DOHH2 (cell line): ENCODE measurements around the gene SLC6A6.

Source experiments
- H3F3A ChIP-seq: fragments of 200-600 bp; sonication (generic), shearing (Covaris generic); 2 replicates; pipeline ENCODE4 v1.6.0; 2016; ENCODE audit warnings: antibody characterized with exemption, mild to moderate bottlenecking; ENCODE audit not compliant: control insufficient read depth, insufficient read depth
- H3K27ac ChIP-seq: fragments of 200-600 bp; sonication (generic); 2 replicates; pipeline ENCODE4 v1.5.1; 2014; ENCODE audit warnings: low read depth, mild to moderate bottlenecking, low read length, moderate library complexity
- H3K27me3 ChIP-seq: fragments of 200-600 bp; sonication (generic); 2 replicates; pipeline ENCODE4 v1.6.1; 2014; ENCODE audit warnings: mild to moderate bottlenecking, low read length, mixed read lengths; ENCODE audit not compliant: control insufficient read depth
- H3K36me3 ChIP-seq: fragments of 200-600 bp; sonication (generic); 2 replicates; pipeline ENCODE4 v1.6.1; 2014; ENCODE audit warnings: mild to moderate bottlenecking, low read length, moderate library complexity, mixed read lengths; ENCODE audit not compliant: control insufficient read depth
- H3K4me1 ChIP-seq: fragments of 200-600 bp; sonication (generic); 2 replicates; pipeline ENCODE4 v1.6.1; 2014; ENCODE audit warnings: mild to moderate bottlenecking, low read length, mixed read lengths; ENCODE audit not compliant: control insufficient read depth
- H3K4me2 ChIP-seq: fragments of 200-600 bp; sonication (generic); 2 replicates; pipeline ENCODE4 v1.6.0; 2014; ENCODE audit warnings: mild to moderate bottlenecking, low read length, moderate library complexity
- H3K4me3 ChIP-seq: fragments of 200-600 bp; sonication (generic); 2 replicates; pipeline ENCODE4 v1.5.1; 2014; ENCODE audit warnings: mild to moderate bottlenecking, low read length, mixed read lengths
- H3K79me2 ChIP-seq: fragments of 200-600 bp; sonication (generic); 2 replicates; pipeline ENCODE4 v1.6.1; 2014; ENCODE audit warnings: mild to moderate bottlenecking, low read length, mixed read lengths; ENCODE audit not compliant: control insufficient read depth
- H3K9me2 ChIP-seq: fragments of 200-600 bp; sonication (generic); replicated peaks from 2 replicates; pipeline ENCODE4 v1.6.1; 2014; ENCODE audit warnings: mild to moderate bottlenecking, low read length, mixed read lengths; ENCODE audit not compliant: control insufficient read depth
- H3K9me3 ChIP-seq: fragments of 200-600 bp; sonication (generic); 2 replicates; pipeline ENCODE4 v1.6.1; 2014; ENCODE audit warnings: antibody characterized with exemption, low read length, mixed read lengths; ENCODE audit not compliant: control insufficient read depth, insufficient read depth
- H4K20me1 ChIP-seq: fragments of 200-600 bp; sonication (generic); 2 replicates; pipeline ENCODE4 v1.6.0; 2014; ENCODE audit warnings: low read depth, mild to moderate bottlenecking, antibody characterized with exemption, low read length, moderate library complexity; ENCODE audit not compliant: control insufficient read depth, insufficient read depth
- EZH2phosphoT487 ChIP-seq: fragments of 200-600 bp; sonication (generic); IDR thresholded peaks from 2 replicates; pipeline ENCODE4 v1.6.1; 2017; ENCODE audit warnings: borderline replicate concordance, mild to moderate bottlenecking, antibody characterized with exemption, low read length, moderate library complexity, mixed read lengths
- TF ChIP-seq, protein P1 (sequence below): fragments of 200-600 bp; sonication (generic); IDR thresholded peaks from one replicate; pipeline ENCODE4 v1.5.1; 2014; ENCODE audit warnings: antibody characterized with exemption, mild to moderate bottlenecking, low read depth, low read length; ENCODE audit not compliant: poor library complexity, severe bottlenecking

SLC6A6 gene

DNA sequence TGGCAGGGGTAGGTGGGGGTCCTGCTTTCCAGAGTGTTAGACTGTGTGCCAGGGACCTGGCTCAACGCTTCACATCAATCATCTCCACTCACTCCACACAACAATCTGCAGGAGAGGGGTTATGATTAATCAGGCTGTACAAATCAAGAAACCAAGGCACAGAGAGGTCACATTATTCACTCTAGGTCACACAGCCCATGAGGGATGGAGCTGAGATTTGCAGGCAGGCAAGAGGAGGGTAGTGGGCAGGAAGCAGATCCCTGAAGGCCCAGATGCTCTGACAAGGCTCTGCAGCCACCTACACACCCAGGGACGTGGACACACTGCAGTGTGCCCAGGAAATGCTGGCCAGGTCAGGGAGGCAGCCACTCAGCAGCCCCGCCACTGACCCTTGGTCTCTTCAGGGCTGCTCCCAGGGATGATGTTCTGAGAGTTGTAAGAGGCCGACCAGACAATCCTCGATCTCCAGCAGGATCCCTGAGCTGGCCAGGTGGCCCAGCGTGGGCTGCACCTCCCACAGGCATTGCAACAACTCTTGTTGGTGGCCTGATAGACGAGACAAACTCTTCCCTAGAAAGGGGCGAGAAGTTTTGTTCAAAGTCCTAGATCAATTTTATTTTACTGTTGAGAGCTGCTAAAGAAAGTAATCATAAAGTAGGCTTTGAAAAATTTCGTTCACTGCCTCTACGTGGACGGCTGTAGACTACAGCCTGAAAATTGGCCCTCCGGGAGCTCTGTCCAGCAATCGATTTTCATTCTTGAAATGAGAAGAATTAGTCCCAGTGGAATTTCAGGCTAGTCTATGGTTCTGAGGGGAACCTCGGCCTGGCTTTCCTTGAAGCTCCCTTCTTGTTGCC lies 4.2 kb upstream of the SLC6A6 start:
- H3K4me2 ChIP-seq = no peak overlapping the region

DNA sequence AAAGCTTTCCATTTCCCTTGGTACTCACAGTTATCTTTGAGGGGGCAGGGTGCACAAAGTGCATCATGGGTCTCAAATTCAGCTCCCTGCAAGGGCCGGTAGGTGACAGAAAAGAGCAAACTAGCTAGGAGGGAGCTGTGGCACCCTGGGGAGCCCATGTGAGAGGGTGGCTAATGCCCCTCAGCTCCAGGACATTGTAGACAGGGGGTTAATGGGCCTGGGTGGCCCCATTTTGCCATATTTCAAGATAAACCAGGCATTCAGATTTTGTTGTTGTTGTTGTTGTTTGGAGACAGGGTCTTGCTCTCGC lies 3.7 kb upstream of the SLC6A6 start:
- Histone ChIP-seq H3K36me3 (peaks cover 12% of the 10 kb centered on the region), H3K27me3 (no peaks in the 10 kb centered on the region), H3K9me2 (no peaks in the 10 kb centered on the region), H3K9me3 (no peaks in the 10 kb centered on the region), H4K20me1 (no peaks in the 10 kb centered on the region), H3F3A (peaks cover 3% of the 10 kb centered on the region; the same call in 1 of the 2 replicates), H3K4me1 (peaks cover 37% of the 10 kb centered on the region), H3K27ac (no peak overlapping the region), H3K4me2 (no peak overlapping the region), H3K4me3 (no peak overlapping the region), H3K79me2 (peaks cover 12% of the 10 kb centered on the region)
- TF ChIP-seq, protein P1, sequence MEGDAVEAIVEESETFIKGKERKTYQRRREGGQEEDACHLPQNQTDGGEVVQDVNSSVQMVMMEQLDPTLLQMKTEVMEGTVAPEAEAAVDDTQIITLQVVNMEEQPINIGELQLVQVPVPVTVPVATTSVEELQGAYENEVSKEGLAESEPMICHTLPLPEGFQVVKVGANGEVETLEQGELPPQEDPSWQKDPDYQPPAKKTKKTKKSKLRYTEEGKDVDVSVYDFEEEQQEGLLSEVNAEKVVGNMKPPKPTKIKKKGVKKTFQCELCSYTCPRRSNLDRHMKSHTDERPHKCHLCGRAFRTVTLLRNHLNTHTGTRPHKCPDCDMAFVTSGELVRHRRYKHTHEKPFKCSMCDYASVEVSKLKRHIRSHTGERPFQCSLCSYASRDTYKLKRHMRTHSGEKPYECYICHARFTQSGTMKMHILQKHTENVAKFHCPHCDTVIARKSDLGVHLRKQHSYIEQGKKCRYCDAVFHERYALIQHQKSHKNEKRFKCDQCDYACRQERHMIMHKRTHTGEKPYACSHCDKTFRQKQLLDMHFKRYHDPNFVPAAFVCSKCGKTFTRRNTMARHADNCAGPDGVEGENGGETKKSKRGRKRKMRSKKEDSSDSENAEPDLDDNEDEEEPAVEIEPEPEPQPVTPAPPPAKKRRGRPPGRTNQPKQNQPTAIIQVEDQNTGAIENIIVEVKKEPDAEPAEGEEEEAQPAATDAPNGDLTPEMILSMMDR = peak; percentile 21
- no peak for TF ChIP-seq EZH2phosphoT487

More for the DNA sequence above, 4.2 kb upstream of the SLC6A6 start:
- no peaks in the 10 kb centered on the region for H4K20me1 ChIP-seq
- TF ChIP-seq, protein P1 = no peak
- TF ChIP-seq EZH2phosphoT487 = no peak
- no peaks in the 10 kb centered on the region for H3K9me3 ChIP-seq
- H3K27me3 ChIP-seq = no peaks in the 10 kb centered on the region
- H3K9me2 ChIP-seq = no peaks in the 10 kb centered on the region
- no peak overlapping the region for H3K27ac ChIP-seq
- H3K36me3 ChIP-seq = peaks cover 7% of the 10 kb centered on the region
- peaks cover 3% of the 10 kb centered on the region; the same call in 1 of the 2 replicates for H3F3A ChIP-seq
- no peak overlapping the region for H3K4me3 ChIP-seq
- peaks cover 37% of the 10 kb centered on the region for H3K4me1 ChIP-seq
- peaks cover 6% of the 10 kb centered on the region for H3K79me2 ChIP-seq

GRCh38 chr3:14401692-14402303 lies 608 bp upstream of the SLC6A6 start:
- Histone ChIP-seq H3K79me2 (peaks cover 42% of the 10 kb centered on the region), H3K9me2 (no peaks in the 10 kb centered on the region), H3K27ac (peak overlapping the region; percentile 87), H3K36me3 (peaks cover 39% of the 10 kb centered on the region), H3K27me3 (no peaks in the 10 kb centered on the region), H3F3A (peaks cover 15% of the 10 kb centered on the region), H4K20me1 (peaks cover 18% of the 10 kb centered on the region), H3K4me2 (peak overlapping the region; percentile 82), H3K9me3 (no peaks in the 10 kb centered on the region), H3K4me1 (peaks cover 59% of the 10 kb centered on the region), H3K4me3 (peak overlapping the region; percentile 98)
- TF ChIP-seq, protein P1 = no peak
- TF ChIP-seq EZH2phosphoT487 = no peak
